Measurements from ENCODE around the gene RSPH1.

GRCh38 chr21:42489006-42489563, 6.9 kb downstream of the RSPH1 start:
- TF ChIP-seq ZNF274 (IDR thresholded peaks at IDR 0.05; ENCODE audit: low read depth, low read length) (no peak), YY1 (IDR thresholded peaks at IDR 0.05; ENCODE audit: insufficient read depth, insufficient read length) (no peak), SUZ12 (IDR thresholded peaks at IDR 0.05; ENCODE audit: extremely low read depth, insufficient read depth, insufficient read length) (no peak)

All from NT2/D1 (cell line).